Stimulated activated CD8-positive, alpha-beta memory T cell treated with anti-CD3 and anti-CD28 coated beads, Interleukin-7, amount 100 ng/mL, for 4 hours (primary cell): ENCODE measurements around the gene COL6A1.

Experiments used
- DNase-seq, 2 donors: peaks; one replicate each; pipeline ENCODE4 v3.0.0-alpha.2; 2020; ENCODE audit warnings: low read depth in 2 of 2

The COL6A1 gene

GRCh38 chr21:45982092-45982757 lies 655 bp downstream of the COL6A1 start:
- DNase-seq, result no peak

DNA sequence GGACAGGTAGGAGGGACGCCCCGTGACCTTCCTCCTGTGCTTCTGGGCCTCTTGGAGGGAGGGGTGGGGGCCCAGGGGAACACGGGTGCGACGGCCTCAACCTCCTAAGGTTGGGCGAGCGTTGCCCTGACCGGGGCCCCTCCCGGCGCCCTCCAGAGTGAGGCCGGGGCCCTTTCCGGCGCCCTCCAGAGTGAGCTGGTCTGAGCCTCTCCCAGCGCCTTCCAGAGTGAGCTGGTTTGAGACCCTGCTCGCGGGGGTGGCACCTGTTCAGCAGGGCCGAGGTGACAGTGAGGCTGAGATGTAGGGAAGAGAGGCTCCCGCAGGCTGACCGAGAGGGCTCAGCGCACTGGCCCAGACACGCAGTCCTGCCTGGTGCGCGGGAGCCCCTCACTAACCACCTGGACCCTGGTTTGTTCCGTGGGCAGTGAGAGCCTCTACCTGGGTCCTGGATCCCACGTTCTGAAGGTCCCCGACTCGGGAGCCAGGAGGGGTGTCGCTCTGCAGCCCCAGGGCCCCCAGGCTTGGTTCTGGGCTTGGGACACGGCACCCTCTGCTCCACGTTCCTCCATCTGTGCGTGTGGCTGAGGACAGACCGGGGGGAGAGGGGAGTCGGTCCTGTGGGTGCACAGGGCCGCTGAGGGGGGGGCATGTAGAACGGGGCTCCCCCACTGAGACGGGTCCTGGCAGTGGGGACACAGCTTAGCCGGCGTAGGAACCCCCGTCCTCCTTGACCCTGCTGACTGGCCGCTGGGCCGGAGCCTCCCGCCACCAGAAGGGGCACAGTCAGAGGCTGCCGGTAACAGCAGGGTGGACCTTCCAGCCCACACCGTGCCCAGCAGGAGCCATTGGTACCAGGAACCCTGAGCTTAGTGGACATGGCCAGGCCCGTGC lies 1.4 kb downstream of the COL6A1 start:
- DNase-seq, result no peak

DNA sequence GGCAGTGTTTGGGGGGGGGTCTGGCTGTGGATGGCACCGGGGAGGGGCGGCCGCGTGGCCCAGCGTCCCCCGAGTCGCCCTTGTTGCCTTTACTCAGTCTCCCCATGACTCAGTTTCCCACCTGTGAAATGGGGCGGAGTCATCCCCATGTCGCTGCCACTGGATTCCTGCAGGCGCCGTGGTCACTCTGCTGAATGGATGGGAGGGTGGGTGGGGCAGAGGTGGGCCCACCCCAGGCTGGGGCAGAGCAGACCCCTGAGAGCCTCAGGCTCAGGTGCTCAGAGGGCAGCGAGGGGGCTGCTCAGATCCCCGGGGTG lies 2.0 kb downstream of the COL6A1 start:
- no peak for DNase-seq

DNA sequence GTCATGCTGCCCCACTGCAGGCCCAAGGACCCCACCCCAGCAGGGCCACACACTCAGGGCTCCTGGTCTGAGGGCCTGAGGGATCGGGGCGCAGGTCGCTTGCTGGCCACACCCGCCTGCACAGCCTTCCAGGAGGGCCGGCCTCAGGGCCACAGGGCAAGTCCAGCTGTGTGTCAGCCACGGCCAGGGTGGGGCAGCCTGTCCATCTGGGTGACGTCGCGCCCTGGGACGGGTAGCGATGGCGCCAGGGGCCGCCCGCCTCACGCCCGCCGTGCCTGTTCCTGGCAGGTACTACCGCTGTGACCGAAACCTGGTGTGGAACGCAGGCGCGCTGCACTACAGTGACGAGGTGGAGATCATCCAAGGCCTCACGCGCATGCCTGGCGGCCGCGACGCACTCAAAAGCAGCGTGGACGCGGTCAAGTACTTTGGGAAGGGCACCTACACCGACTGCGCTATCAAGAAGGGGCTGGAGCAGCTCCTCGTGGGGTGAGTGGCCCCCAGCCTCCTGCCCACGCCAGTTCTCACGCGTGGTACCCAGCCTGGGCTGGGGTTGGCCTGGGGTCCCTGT lies 2.5 kb downstream of the COL6A1 start:
- no peak for DNase-seq

DNA sequence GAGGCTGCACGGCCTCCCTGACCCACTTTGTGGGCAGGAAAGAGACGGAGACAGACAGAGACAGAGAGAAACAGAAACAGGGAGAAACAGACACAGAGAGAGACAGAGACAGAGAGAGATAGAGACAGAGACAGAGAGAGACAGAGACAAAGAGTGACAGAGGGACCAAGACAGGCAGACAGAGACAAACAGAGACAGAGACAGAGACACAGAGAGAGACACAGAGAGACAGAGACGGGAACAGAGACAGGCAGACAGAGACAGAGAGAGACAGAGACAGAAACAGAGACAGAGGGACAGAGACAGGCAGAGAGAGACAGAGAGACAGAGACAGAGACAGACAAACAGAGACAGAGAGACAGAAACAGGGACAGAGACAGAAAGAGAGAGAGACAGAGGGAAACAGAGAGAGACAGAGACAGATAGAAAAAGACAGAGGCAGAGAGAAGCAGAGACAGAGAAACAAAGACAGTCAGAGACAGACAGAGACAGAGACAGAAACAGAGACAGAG lies 3.1 kb downstream of the COL6A1 start:
- no peak for DNase-seq

DNA sequence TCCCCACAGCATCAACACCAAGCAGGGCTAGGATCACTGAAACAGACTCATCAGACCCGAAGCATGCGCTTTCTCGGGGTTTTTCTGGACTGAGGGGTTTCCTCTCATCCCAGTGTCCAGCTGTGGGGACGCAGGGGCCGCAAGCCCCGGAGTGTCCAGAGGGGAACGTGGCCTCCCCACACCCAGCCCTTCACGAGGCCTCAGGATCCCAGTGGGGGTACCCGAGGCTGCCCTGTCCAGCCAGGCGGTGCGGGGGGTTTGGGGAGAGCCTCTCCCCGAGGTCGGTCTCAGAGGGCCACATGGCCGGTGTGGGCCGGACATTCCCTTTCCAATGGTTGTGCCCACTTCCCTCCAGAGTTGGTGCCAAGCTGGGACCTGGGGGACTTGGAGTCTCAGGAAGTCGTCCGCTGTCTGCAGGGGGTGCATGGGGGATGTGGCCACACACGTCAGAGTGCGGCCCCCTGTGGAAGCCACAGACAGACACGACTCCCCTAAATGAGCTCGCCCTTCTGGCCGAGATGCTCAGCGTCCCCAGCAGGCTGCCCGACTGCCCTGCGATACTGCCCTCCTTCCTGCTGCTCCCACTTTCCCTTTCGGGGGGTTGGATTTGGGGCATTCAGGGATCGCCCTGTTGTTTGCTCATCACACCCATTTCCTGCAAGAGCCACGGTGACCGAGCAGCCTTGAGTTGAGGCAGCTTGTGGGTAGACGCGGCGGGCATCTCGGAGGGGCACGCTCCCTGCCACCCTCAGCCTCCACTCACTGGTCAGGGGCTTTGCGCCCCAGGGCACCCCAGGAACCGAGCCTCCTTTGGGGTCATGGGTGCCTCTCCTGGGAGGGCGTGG lies 4.1 kb downstream of the COL6A1 start:
- DNase-seq, result no peak

DNA sequence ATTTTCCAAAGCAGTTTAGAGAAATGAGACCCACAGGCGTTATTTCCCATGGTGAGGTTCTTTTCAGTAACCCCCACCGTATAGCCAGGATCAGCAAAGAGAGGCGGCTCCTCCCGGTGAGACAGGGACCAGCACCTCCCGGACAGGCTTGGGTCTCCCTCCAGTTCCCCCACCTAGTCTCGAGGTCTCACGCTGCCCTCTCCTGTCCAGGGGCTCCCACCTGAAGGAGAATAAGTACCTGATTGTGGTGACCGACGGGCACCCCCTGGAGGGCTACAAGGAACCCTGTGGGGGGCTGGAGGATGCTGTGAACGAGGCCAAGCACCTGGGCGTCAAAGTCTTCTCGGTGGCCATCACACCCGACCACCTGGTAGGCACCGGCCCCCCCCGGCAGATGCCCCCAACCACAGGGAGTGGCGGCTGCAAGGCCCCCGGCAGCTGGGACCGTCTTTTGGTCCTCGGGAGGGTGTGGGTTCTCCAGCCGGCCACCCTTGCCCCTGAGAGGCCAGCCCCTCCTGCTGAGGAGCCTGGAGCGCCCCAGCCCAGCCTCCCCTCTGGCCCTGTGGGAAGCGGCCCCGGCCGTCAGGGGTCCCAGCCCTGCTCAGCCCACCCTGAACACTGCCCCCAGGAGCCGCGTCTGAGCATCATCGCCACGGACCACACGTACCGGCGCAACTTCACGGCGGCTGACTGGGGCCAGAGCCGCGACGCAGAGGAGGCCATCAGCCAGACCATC lies 4.9 kb downstream of the COL6A1 start:
- DNase-seq, result no peak

- DNase-seq, result no peak
Measured at GRCh38 chr21:45987121-45987711, 5.6 kb downstream of the COL6A1 start.

GRCh38 chr21:45988366-45989347 lies 7.1 kb downstream of the COL6A1 start:
- no peak for DNase-seq

- DNase-seq, result no peak
Measured at GRCh38 chr21:45989355-45990048, 7.9 kb downstream of the COL6A1 start.

DNA sequence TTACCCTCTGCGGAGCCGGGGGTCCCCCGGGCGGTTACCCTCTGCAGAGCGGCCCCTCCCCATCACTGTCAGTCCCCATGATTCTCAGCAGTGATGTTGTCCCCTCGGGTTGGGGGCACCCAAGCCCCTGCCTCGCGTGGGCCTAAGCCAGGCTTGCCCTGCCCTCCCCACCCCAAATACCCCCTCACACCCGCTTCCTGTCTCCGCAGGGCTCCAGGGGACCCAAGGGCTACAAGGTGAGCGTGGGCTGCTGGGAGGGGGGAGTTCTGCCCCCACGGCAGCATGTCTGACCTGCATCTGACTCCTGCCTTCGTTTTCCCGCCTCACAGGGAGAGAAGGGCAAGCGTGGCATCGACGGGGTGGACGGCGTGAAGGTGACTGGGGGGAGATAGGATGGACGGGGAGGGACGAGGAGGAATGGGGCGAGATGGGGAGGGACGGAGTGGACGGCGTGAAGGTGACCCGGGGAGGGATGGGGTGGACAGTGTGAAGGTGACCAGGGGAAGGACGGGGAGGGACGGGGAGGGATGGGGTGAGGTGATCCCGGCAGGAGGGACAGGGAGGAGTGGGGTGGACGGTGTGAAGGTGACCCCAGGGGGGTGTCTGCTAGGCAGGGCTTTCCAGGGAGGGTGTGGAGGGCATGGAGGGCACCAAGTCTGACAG lies 8.6 kb downstream of the COL6A1 start:
- no peak for DNase-seq

GRCh38 chr21:45990741-45991605 lies 9.4 kb downstream of the COL6A1 start:
- DNase-seq, result no peak

DNA sequence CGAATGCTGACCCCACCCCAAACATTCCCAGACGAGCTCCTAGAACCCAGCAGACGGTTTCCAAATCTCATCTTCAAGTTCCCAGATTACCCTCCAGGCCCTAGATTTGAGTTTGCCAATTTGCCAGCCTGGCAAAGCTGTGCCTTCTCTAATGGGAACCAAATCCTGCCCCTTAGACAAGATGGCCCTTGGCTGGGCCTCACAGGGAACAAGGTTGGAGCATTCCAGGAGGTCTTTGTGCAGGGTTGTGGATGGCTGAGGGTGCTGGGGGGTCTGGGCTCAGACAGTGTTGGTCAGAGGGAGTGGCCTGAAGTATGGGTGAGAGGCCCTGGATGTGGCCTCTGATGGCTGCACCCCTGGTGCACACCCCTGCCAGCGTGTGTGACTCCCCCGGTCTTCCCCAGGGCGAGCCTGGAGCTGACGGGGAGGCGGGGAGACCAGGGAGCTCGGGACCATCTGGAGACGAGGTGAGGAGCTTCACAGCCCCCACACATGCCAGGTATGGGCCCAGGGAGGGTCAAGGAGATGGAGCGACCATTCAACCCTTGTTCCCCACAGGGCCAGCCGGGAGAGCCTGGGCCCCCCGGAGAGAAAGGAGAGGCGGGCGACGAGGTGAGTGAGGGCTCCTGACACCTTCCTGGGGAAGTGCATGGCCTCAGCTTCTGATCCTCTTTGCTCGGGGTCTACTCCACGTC lies 10.2 kb downstream of the COL6A1 start:
- no peak for DNase-seq

DNA sequence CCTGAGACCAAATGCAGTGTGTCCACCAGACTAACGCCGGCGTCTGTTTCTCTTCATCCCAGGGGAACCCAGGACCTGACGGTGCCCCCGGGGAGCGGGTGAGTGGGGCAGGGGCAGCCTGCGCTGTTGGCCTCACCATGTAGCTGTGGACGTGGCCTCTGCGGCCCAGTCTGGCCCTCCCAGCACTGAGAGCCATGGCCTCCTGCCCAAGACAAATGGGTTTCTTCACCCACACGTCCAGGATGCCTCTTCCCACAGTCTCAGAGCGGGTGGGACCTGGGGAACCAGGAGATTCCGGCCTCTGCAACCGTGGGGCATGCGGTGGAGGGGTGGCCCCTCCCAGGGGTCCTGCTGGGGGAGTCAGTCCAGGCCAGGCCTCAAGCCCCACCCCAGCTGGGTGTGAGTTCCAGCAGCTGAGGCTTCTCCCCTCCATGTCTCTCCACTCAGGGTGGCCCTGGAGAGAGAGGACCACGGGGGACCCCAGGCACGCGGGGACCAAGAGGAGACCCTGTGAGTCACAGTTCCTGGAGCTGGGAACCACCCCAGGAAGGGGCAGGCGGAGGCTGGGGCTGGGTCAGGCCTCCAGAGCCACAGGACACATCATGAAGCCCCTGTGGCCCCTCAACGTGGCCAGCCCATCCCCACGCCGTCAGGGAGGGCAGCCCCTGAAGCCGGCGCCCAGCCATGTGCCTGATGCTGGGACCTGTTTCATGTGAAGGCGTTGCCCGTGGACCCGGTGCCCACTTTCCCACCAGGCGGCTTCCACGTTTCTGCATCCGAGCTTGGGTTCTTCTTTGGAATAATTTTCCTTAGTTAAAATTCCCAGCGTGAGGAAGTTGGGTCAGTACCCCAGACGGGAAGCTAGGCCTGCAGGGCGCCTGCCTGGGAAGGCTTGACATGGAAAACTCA lies 11.0 kb downstream of the COL6A1 start:
- DNase-seq, result no peak

DNA sequence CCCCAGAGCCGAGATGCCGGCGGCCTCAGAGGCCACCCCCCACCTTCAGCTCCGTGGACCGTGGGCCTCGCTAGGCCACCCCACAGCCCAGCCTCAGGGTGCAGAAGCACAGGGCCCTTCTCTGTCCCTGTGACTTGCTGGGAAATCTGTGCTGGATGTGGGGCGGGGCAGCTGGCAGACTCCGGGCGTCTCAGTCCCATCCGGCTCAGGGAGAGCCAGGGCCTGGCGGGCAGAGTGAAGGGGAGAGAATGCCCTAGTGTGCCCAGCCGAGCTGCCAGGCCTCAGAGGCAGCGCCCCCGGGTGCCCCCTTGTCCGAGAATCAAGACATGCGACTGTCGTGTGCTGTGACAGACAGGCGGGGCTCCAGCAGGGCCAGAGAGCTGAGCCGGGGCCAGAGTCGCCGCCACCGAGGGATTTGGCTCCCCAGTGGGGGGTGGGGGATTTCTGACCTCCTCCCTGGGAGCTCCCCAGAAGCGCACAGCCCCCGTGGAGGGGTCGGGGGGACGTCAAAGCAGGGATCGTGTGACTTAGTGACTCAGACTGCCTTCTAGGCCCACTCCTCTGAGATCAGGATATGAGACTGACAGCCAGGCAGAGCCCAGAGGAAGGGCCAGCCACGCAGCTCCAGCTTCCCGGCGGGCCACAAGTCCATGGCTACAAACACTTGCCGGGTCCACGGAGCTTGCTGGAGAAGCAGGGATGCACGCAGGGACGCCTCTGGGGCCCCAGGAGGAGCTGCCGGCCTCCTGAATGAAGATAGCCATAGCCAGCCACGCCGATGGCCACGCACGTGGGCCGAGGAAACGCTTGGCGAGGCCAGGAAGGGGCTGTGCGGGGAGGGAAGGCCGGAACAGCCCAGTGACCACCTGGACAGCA lies 11.9 kb downstream of the COL6A1 start:
- DNase-seq, result no peak
